Loucy (cell line): ENCODE results near the gene CACNA2D4.

ENCODE experiments used
- CTCF ChIP-seq: fragments of 200-600 bp; sonication (generic); conservative IDR thresholded peaks from 2 replicates; pipeline ENCODE4 v1.5.1; 2014; ENCODE audit warnings: mild to moderate bottlenecking, antibody characterized with exemption, low read length
- EZH2phosphoT487 ChIP-seq: fragments of 200-600 bp; IDR thresholded peaks from 2 replicates; pipeline ENCODE4 v1.6.1; 2018; ENCODE audit warnings: antibody characterized with exemption, mild to moderate bottlenecking, moderate library complexity, borderline replicate concordance

- TF ChIP-seq CTCF = no peak
- no peak for TF ChIP-seq EZH2phosphoT487
Observed at GRCh38 chr12:1766110-1766509, 152.3 kb downstream of the CACNA2D4 start.
